Kidney capillary endothelial cell (primary cell): ENCODE data around the gene SNRNP40.
"Not testable (repeated sequence)": the region's sequence is repeated elsewhere in the genome, so short reads cannot be mapped to it uniquely, and the experiment has no call there.

Experiments used
- DNase-seq: peaks from one replicate; pipeline ENCODE4 v3.0.0-alpha.2; 2018; ENCODE audit warnings: low spot score

The SNRNP40 gene

DNA sequence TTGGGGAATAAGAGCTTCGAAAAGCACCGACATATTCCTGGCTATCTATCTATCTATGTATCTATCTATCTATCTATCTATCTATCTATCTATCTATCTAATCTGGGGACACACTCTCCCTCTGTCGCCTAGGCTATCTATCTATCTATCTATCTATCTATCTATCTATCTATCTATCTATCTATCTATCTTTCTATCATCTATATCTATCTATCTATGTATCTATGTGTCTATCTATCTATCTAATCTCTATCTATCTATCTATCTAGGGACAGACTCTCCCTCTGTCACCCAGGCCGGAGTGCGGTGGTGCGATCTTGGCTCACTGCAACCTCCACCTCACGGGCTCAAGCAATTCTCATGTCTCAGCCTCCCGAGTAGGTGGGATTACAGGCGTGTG, 14.2 kb downstream of the SNRNP40 start:
- not testable (repeated sequence) for DNase-seq

DNA sequence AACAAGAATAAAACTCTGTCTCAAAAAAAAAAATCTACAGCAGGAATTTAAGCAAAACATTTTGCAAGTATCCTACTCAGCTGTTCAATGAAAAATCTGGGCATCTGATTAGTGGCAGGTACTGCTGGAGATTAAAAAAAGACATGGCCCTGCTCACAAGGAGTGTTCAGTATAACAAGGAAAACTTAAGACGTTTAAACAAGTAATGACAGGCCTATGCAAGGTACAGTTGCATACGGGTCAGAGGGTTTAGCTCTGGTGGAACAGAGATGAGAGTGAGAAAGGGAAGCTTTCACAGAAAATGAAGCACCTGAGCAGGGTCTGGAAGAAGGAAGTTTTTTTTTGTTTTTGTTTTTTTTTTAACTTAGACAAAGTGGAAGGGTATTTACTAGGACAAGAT, 23.0 kb downstream of the SNRNP40 start:
- DNase-seq, result no peak

DNA sequence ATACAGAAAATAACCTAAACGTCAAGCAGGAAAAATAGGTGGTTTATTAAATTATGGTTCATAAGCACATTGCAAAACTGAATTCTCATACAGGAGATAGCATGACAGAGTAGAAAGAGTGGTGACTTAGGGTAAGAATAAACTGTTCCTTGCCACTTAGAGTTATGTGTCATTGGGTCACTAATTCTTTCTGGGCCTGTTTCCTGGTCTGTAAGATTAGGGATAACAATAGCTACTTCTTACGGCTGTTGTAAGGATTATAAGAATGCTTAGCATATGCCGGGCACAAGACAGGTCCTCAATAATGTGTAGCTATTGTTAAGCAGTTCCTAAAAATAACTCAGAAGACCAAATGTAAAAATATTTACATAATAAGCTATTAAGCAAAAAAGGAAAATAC, 24.2 kb downstream of the SNRNP40 start:
- DNase-seq, result peak; percentile 42

DNA sequence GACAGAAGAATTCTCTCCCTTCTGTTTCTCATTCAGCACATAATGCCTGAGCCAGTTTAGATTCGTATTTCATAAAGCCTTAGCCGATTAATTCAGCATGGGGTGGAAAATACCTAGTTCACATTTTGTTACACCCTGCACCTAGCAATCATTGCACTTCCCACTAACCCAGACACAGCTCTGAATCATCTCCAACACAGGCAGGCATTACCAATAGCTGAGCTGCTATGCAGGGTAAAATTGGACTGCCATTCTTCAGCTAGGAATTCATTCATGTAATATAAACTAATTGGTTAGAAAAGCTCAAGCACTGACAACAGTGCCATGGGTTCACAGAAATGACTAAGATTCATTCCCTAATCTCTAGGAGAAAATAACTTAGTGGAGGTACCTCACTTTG, 30.0 kb downstream of the SNRNP40 start:
- no peak for DNase-seq

DNA sequence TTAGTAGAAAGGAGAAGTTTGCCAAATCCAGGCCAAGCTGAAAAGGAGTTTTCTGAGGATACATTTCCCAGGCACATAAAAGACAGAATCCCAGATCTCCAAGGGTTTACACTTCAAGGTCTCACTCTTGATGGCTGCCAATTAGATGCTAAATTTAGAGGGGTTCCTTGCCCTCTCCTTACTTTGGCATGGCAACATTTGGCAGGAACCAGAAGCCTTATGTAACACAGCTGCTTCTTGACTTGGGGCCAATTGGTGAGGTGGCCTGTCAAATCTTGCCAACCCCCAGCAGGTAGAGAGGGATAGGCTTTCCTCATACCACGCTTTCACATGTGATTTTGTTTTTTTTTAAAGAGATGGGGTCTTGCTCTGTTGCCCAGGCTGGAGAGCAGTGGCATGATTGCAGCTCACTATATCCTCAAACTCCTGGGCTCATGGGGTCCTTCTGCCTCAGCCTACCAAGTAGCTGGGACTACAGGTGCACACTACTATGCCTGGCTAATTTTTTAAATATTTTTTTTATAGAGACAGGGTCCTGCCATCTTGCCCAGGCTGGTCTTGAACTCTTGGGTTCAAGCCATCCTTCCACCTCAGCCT, 31.7 kb downstream of the SNRNP40 start:
- no peak for DNase-seq

DNA sequence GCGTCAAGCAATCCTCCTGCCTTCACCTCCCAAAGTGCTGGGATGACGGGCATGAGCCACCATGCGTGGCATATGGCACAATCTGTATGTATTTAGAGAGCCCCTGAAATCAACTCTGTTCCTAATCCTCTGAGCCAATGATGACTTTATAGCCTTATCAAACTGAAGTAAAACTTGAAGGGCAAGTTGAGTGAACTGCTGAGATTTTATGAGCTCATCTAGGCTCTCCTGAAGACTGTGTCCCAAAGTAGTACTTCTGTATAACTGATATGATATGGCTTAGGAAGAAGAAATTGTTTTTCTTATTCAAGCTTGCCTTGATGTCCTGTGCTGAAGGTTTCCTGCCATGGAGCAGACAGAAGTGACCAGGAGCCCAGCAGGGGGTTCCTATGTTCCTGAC, 33.2 kb downstream of the SNRNP40 start:
- no peak for DNase-seq

DNA sequence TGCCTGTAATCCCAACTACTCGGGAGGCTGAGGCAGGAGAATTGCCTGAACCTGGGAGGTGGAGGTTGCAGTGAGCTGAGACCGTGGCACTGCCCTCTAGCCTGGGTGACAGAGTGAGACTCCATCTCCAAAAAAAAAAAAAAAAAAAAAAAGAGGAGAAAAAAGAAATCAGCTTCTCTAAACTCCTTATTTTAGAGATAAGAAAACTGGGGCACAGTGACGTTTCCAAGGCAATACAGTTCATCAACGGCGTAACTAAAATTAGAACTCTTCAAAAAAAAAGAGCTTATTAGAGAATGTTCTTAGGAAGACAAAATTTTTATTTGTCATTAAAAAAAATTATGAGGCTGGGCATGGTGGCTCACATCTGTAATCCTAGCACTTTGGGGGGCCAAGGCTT, 34.2 kb downstream of the SNRNP40 start:
- DNase-seq, result not testable (repeated sequence)

DNA sequence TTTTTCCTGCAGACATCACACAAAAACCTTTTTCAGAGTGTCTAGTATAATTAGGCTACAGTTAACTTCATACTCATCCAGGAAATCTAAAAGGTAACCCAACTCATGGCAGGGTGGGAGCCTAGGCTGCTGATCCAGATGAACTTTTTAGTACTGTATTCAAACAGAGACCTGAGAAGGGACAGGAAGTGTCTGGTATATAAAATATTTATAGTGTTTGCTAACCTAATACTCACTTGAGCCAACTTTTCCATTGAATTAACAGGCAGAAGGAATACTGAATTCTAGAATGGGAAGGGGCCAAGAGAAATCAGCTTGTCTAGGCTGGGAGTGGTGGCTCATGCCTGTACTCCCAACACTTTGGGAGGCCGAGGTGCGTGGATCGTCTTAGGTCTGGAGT, 34.7 kb downstream of the SNRNP40 start:
- DNase-seq, result no peak

DNA sequence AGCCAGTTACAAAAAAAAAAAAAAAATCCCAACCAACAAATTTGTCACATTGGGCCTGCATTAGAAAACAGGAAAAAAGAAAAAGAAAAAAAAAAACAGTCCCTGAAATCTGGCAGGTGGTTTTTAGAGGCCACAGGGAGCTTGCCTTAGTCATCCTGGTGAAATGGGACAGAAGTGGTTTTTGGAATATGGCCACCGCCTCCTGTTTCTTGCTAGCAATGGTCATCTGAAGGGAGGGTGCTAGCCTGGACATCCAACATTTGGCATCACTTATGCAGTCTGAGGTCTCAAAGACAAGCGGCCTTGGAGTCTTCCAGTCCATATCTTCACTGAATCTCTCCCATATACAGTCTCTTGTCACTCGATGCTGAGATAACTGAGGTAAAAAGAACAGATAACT, 36.8 kb downstream of the SNRNP40 start:
- DNase-seq, result no peak

DNA sequence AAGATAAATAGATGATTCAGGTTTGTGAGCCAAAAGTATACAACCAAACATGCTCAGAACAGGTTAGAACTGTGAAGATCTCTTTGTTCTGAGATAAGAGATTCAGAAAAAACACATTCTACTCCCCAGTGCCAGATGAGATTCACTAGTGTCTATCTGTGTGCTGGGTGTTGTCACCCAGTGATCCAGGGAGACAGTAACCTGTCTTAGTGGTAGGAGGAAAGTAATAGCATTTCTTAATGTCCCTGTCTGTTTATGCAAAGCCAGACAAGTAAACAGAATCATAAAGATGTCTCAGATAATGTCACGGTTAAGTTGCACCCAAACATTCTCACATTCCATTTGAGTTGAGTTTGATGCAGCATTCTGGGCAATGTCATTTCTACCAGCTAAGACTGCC, 38.0 kb downstream of the SNRNP40 start:
- no peak for DNase-seq

DNA sequence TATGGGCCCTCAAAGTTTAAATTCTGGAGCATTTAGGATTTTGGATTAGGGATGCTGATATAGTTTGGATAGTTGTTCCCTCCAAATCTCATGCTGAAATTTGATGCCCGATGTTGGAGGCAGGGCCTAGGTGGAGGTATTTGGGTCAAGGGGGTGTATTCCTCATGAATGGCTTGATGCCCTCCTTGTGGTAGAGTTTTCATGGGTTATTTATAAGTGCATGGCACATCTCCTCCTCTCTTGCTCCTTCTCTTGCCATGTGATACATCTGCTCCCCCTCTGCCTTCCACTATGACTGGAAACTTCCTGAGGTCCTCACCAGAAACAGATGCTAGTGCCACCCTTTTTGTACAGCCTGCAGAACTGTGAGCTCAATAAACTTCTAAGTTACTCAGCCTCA, 39.4 kb downstream of the SNRNP40 start:
- no peak for DNase-seq

DNA sequence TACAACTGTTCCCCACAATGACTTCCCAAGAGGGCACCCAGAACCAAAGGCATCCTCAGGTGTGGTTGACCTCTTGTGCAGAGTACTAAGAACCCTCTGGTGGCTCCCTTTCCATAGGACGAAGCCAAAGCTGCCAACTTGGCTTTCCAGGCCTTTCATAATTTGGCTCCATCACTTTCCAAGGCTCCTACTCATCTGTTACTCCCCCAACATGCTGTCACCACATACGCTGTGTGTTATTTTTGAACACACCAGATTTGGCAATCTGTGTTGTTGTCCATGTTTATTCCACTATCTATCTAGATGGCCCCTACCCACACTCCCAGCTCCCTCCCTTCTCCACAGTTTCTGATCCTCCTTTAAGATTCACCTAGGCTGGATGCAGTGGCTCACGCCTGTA, 46.7 kb downstream of the SNRNP40 start:
- no peak for DNase-seq

DNA sequence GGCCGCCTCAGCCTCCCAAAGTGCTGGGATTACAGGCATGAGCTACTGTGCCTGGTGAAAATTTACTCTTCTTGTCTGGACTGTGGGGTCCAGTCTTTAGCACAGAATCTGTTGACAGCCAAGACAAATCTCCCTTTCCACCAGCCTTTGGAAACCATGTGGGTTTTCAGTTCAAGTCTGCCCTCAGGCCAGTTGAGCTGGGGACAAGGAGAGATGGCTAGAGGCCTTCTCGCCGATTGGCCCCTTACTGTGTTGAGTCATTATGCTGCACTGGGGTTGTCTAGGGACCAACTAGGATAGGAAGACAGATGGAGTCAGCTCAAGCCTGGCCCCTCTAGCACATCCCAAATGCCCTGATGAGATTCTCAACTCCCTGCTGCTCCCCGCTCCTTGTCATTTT, 48.3 kb downstream of the SNRNP40 start:
- no peak for DNase-seq

DNA sequence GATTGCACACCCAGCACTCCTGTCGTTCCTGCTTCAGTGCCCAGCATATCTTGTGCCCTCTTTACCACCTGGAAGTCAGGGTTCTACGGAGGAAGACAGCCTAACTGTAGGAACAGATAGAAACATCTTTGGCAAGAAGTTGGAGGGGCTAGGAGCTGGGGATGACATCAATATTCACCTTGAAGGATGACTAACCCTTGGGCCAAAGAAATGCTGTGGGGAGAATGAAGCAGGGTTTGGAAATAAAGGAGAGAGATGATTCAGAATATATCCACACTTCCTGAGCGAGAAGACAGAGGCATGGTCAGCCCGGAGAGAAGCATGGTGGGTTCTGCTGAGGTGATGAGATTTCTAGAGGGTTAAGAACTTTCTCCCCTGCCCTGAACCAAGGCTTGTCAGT, 52.3 kb downstream of the SNRNP40 start:
- no peak for DNase-seq

DNA sequence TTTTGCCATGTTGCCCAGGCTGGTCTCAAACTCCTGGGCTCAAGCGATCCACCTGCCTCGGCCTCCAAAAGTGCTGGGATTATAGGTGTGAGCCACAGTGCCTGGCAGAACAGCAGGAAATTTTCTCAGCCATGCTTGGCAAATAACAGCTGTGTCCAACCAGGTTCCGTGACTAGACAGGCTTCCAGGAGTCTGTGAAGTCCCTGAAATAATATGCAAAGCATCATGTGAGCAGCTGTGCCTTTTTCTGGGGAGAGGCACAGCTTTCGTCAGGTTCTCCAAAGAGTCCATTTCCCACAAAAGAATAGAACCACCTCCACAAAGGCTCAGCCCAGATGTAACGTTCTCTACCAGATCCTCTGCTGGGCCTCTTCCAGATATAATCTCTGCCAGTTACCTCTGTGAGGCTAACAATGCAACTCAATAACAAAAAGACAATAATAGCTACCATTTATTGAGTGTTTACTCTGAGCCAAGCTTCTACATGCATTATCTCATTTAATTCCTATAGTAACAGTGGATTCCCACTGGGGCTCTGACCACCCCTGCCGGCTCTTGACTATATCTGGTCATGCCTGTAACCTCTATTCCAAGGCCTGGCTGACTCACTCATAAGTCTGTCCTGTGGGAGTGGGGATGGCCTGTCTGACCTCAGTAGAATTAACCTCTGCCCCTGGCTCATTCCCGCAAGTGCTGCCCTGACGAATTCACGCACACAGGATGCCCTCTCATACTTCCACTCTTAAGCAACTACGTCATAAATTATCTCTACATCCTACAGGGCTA, 52.9 kb downstream of the SNRNP40 start:
- DNase-seq, result peak; percentile 17

DNA sequence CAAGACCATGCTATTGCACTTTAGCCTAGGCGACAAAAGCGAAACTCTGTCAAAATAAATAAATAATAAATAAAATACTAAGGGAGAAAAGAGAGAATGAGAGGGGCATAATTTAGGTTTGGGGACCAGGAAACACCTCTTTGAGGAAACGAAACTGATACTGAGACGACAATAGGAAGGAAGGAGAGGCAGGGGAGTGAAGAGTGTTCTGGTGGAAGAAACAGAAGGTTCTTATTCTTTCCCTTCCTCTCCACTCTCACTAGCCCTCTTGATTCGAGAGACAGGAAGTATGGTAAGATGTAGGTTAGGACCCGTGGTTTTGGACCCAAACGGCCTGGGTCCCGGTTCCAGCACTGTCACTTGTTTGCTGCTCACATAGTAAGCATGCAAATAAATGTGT, 55.3 kb downstream of the SNRNP40 start:
- DNase-seq, result no peak

DNA sequence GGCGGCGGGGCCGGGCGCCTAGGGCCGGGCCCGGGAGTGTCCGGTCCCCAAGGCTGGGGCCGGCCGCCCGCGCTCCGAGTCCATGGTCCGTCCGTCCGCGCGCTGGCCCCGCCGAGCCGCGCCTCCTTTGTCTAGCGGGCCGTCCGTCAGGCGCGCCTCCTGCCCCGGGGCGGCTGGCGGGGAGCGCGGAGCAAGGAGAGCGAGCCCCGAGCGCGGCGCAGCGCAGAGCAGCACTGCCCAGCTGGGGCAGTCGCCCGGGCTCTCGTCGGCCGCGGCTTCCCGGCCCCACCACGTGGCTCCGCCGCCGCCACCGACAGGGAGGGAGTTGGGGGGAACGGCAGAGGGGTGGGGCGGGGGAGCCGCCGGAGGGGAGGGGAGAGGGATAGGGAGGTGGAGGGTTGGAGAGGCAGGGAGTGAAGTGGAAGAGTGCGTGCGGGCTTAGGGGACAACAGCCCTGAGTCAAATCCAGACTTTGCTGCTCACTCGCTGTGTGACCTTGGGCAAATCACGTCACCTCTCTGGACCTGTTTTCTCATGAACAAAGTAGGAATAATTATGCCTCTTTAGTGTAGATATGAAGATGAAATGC, 56.8 kb downstream of the SNRNP40 start, which contains the start of gene NKAIN1:
NKAIN1 (minus strand) TSS at position 235 of the 589 bp plus-strand sequence. CDS start 340 bp downstream, outside the sequence.
- peak; percentile 16 for DNase-seq

DNA sequence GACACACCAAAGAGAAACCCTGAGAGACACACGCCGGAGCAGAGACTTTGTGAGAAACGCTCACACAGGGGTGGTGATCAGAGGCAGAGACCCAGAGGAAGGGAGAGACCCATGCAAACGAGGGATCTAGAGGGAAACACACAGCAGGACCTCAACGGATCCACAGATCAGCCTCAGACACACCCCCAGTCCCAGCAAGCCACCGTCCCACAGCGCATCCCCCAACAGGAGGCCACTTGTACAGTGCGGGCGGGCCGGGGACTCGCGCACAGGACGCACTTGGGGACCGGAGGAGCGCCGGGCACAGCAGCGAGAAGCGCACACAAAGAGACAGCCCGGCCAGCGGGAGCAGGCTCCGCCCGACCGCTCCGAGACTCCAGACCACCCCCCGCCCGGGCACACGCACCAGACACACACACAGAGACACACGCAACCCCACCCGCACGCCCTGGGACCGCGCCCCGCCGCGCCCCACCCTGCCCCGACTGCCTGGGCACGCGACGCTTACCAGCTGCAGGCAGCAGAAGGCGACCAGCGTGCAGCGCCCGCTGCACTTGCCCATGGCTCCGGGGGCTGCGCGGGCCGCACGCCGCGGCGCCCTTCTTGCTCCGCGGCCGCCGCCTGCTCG, 57.5 kb downstream of the SNRNP40 start:
- DNase-seq, result peak; percentile 11

DNA sequence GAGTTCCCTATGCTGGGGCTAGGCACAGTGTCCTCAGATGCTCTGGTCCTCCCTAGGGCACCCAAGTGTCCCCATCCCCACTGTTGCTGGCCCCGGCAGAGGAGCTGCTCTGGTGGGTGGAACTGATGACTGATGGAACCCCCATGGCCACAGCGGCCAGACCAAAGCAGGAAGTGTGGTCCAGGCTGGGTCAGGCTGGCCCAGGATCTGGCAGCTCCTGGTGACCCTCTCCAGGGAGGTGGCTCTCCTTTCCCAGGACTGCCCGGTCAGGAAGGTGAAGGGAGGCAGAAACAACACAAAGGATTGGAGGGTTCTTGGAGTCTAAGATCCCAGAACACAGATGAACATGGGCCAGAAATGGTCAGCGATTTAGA, 58.0 kb downstream of the SNRNP40 start:
- no peak for DNase-seq

DNA sequence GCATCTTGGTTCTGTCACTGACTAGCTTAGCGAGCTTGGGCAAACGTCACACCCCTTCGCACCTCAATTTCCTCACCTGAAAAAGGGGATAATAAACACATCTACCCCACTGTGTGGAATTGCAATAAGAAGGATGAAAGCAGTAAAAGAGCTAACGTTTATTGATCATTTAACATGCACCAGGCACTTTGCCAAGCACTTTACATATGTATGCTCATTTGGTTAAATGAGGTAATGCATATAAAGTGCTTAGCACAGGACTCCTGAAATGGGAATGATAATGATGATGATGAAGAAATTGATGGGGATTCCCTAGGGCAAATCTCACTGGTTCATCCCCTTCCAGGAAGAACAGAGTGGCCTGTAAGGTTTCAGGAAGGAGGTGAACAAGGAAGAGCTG, 61.7 kb downstream of the SNRNP40 start:
- DNase-seq, result no peak

DNA sequence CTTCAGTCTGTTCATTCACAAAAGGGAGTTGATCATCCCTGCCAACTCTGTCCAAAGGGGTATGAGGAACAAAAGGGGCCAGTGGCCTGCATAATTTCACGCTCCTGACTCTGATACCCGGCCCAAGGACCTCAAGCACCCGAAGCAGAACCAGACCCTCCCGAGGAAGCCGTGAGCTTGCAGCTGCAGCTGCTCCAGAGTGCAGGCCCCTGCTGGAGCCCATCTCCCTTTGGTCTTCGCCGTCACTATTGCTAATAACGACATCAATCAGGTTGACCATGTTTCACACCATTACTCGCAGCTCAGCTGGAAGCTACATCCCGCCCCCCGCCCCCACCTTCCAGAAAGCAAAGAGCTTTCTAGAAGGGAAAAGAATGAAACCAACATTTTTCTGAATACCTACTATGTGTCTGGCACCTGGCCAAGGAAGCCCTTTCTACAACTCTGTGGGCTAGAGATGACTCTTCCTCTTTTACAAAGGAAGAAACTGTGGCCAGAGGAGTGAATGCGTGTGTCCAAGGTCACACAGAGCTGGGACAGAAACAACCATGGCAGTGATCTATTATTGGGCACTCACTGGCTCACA, 62.4 kb downstream of the SNRNP40 start:
- no peak for DNase-seq

DNA sequence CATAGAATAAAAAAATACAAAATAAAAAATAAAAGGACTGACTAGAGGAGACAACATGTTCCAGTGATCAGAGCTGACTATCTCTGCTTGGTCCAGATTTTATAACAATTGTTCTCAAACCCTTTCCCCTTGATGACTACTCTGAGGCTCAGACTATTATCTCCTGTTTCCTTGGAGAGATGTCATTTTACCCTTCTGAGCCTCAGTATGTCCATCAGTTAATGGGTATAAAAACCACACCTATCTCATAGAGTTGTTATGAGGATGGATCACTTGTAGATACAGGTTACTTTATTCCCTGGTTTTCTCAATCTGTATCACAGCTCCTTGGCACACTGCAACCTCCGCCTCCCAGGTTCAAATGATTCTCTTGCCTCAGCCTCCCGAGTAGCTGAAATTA, 63.9 kb downstream of the SNRNP40 start:
- no peak for DNase-seq

DNA sequence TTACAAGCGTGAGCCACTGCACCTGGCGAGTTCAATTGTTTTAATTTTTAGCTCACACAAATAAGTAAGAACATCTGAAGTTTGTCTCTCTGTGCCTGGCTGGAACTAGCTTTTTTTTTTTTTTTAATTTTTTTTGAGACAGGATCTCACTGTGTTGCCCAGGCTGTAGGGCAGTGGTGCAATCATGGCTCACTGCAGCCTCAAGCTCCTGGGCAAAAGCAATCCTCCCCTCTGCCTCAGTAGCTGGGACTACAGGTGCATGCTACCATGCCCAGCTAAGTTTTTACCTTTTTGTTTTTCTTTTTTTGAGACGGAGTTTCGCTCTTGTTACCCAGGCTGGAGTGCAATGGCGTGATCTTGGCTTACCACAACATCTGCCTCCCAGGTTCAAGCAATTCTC, 64.8 kb downstream of the SNRNP40 start:
- DNase-seq, result no peak
